Choroid plexus epithelial cell (primary cell): Measurements from ENCODE around the gene MTTP.
A peak's percentile ranks its signal among the peaks of the same experiment; 100 is the strongest.
"Not testable (repeated sequence)": the region's sequence is repeated elsewhere in the genome, so short reads cannot be mapped to it uniquely, and the experiment has no call there.

ENCODE experiments used
- DNase-seq: peaks from one replicate; pipeline ENCODE4 v3.0.0-alpha.2; 2010; ENCODE audit warnings: low read depth
- H3K4me3 ChIP-seq: 2 replicates; pipeline ENCODE4 v1.5.1; 2011; ENCODE audit warnings: low read depth, mild to moderate bottlenecking, control low read depth, low read length, moderate library complexity
- CTCF ChIP-seq: conservative IDR thresholded peaks from 2 replicates; pipeline ENCODE4 v1.5.1; 2011; ENCODE audit warnings: low read depth, mild to moderate bottlenecking, control low read depth, inconsistent platforms, low read length, moderate library complexity

The MTTP gene

GRCh38 chr4:99574530-99575324 lies at the start of gene MTTP:
Gene MTTP (plus strand): TSS chr4:99574824. CDS start chr4:99574910, 86 bp downstream.
- no peak for DNase-seq
- no peak within 1 kb of the TSS for H3K4me3 ChIP-seq
- TF ChIP-seq CTCF, result no peak

- peak; percentile 2 for DNase-seq
- TF ChIP-seq CTCF, result no peak
Observed at GRCh38 chr4:99529228-99529627, 45.4 kb upstream of the MTTP start.

GRCh38 chr4:99529956-99530355 lies 44.7 kb upstream of the MTTP start:
- H3K4me3 ChIP-seq, result no peak overlapping the region
- no peak for DNase-seq
- TF ChIP-seq CTCF, result no peak

More at GRCh38 chr4:99529228-99529627, 45.4 kb upstream of the MTTP start:
- no peak overlapping the region for H3K4me3 ChIP-seq

- not testable (repeated sequence) for DNase-seq, H3K4me3 ChIP-seq
Observed at GRCh38 chr4:99534699-99535098, 39.9 kb upstream of the MTTP start.

- H3K4me3 ChIP-seq, result no peak overlapping the region
- TF ChIP-seq CTCF, result no peak
- DNase-seq, result no peak
Observed at GRCh38 chr4:99536271-99536670, 38.4 kb upstream of the MTTP start.

GRCh38 chr4:99536848-99537247 lies 37.8 kb upstream of the MTTP start:
- H3K4me3 ChIP-seq, result no peak overlapping the region
- no peak for DNase-seq
- TF ChIP-seq CTCF, result no peak

- DNase-seq, result no peak
- H3K4me3 ChIP-seq, result no peak overlapping the region
- TF ChIP-seq CTCF, result no peak
Observed at GRCh38 chr4:99537674-99538073, 37.0 kb upstream of the MTTP start.
